Measurements from ENCODE around the gene IREB2.

The IREB2 gene

GRCh38 chr15:78421238-78421965, 16.6 kb upstream of the IREB2 start (continued):
- TF ChIP-seq TCF4 (CRISPR knock-in tag; IDR thresholded peaks at IDR 0.05; ENCODE audit: borderline replicate concordance) (no peak), ESRRG (CRISPR knock-in tag; IDR thresholded peaks at IDR 0.05) (no peak), RARB (CRISPR knock-in tag; IDR thresholded peaks at IDR 0.05) (no peak)

GRCh38 chr15:78422571-78423340, 15.3 kb upstream of the IREB2 start:
- TF ChIP-seq TSHZ2 (CRISPR knock-in tag; IDR thresholded peaks at IDR 0.05): no peak
- no peak for TF ChIP-seq ZFP30 (CRISPR knock-in tag; IDR thresholded peaks at IDR 0.05)
- TF ChIP-seq ZNF70 (CRISPR knock-in tag; IDR thresholded peaks at IDR 0.05): no peak
- TF ChIP-seq ISL1 (CRISPR knock-in tag; IDR thresholded peaks at IDR 0.05): no peak
- TF ChIP-seq ZC3H10 (CRISPR knock-in tag; IDR thresholded peaks at IDR 0.05): no peak
- TF ChIP-seq BACH2 (CRISPR knock-in tag; IDR thresholded peaks at IDR 0.05; ENCODE audit: borderline replicate concordance): no peak
- peak; percentile 87 for ATAC-seq

GRCh38 chr15:78424673-78425072, 13.3 kb upstream of the IREB2 start:
- no peak for ATAC-seq
- TF ChIP-seq TCF4 (CRISPR knock-in tag; IDR thresholded peaks at IDR 0.05; ENCODE audit: borderline replicate concordance): no peak

- no peak for ATAC-seq
- TF ChIP-seq ISL1 (CRISPR knock-in tag; IDR thresholded peaks at IDR 0.05) (no peak), PPARA (CRISPR knock-in tag; IDR thresholded peaks at IDR 0.05; ENCODE audit: borderline replicate concordance) (no peak), ZNF565 (CRISPR knock-in tag; conservative IDR thresholded peaks at IDR 0.05; ENCODE audit: low read depth) (no peak), TSHZ2 (CRISPR knock-in tag; IDR thresholded peaks at IDR 0.05) (no peak), ZNF8 (CRISPR knock-in tag; IDR thresholded peaks at IDR 0.05) (no peak)
Measured at GRCh38 chr15:78425643-78426042, 12.4 kb upstream of the IREB2 start.

GRCh38 chr15:78426300-78426699, 11.7 kb upstream of the IREB2 start:
- TF ChIP-seq POU6F1 (CRISPR knock-in tag; IDR thresholded peaks at IDR 0.05; ENCODE audit: borderline replicate concordance, low read depth): no peak
- TF ChIP-seq TCF4 (CRISPR knock-in tag; IDR thresholded peaks at IDR 0.05; ENCODE audit: borderline replicate concordance): no peak
- TF ChIP-seq CREB5 (CRISPR knock-in tag; IDR thresholded peaks at IDR 0.05; ENCODE audit: low read depth): no peak
- TF ChIP-seq ISL1 (CRISPR knock-in tag; IDR thresholded peaks at IDR 0.05): no peak
- no peak for TF ChIP-seq ZNF8 (CRISPR knock-in tag; IDR thresholded peaks at IDR 0.05)
- no peak for TF ChIP-seq TOX (CRISPR knock-in tag; IDR thresholded peaks at IDR 0.05; ENCODE audit: borderline replicate concordance)
- no peak for TF ChIP-seq CSDC2 (CRISPR knock-in tag; IDR thresholded peaks at IDR 0.05)
- no peak for TF ChIP-seq SNAI2 (CRISPR knock-in tag; IDR thresholded peaks at IDR 0.05)
- no peak for TF ChIP-seq PPARA (CRISPR knock-in tag; IDR thresholded peaks at IDR 0.05; ENCODE audit: borderline replicate concordance)
- ATAC-seq: no peak
